ENCODE data around the gene PHKB.

The PHKB gene

GRCh38 chr16:47492036-47492427, 30.9 kb downstream of the PHKB start:
- ATAC-seq = no peak
- no peak for TF ChIP-seq CSDC2 (CRISPR knock-in tag; IDR thresholded peaks at IDR 0.05)
- TF ChIP-seq CREB5 (CRISPR knock-in tag; IDR thresholded peaks at IDR 0.05; ENCODE audit: low read depth) = no peak
- TF ChIP-seq, protein P1, sequence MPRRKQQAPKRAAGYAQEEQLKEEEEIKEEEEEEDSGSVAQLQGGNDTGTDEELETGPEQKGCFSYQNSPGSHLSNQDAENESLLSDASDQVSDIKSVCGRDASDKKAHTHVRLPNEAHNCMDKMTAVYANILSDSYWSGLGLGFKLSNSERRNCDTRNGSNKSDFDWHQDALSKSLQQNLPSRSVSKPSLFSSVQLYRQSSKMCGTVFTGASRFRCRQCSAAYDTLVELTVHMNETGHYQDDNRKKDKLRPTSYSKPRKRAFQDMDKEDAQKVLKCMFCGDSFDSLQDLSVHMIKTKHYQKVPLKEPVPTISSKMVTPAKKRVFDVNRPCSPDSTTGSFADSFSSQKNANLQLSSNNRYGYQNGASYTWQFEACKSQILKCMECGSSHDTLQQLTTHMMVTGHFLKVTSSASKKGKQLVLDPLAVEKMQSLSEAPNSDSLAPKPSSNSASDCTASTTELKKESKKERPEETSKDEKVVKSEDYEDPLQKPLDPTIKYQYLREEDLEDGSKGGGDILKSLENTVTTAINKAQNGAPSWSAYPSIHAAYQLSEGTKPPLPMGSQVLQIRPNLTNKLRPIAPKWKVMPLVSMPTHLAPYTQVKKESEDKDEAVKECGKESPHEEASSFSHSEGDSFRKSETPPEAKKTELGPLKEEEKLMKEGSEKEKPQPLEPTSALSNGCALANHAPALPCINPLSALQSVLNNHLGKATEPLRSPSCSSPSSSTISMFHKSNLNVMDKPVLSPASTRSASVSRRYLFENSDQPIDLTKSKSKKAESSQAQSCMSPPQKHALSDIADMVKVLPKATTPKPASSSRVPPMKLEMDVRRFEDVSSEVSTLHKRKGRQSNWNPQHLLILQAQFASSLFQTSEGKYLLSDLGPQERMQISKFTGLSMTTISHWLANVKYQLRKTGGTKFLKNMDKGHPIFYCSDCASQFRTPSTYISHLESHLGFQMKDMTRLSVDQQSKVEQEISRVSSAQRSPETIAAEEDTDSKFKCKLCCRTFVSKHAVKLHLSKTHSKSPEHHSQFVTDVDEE (CRISPR knock-in tag; IDR thresholded peaks at IDR 0.05) = no peak
- TF ChIP-seq ZNF8 (CRISPR knock-in tag; IDR thresholded peaks at IDR 0.05) = no peak
- no peak for TF ChIP-seq PPARA (CRISPR knock-in tag; IDR thresholded peaks at IDR 0.05; ENCODE audit: borderline replicate concordance)
- no peak for TF ChIP-seq TCF4 (CRISPR knock-in tag; IDR thresholded peaks at IDR 0.05; ENCODE audit: borderline replicate concordance)
- TF ChIP-seq ESRRG (CRISPR knock-in tag; IDR thresholded peaks at IDR 0.05) = no peak
- TF ChIP-seq BACH2 (CRISPR knock-in tag; IDR thresholded peaks at IDR 0.05; ENCODE audit: borderline replicate concordance) = no peak
- TF ChIP-seq RARB (CRISPR knock-in tag; IDR thresholded peaks at IDR 0.05) = no peak
- TF ChIP-seq, protein P2, sequence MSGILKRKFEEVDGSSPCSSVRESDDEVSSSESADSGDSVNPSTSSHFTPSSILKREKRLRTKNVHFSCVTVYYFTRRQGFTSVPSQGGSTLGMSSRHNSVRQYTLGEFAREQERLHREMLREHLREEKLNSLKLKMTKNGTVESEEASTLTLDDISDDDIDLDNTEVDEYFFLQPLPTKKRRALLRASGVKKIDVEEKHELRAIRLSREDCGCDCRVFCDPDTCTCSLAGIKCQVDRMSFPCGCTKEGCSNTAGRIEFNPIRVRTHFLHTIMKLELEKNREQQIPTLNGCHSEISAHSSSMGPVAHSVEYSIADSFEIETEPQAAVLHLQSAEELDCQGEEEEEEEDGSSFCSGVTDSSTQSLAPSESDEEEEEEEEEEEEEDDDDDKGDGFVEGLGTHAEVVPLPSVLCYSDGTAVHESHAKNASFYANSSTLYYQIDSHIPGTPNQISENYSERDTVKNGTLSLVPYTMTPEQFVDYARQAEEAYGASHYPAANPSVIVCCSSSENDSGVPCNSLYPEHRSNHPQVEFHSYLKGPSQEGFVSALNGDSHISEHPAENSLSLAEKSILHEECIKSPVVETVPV (CRISPR knock-in tag; IDR thresholded peaks at IDR 0.05) = no peak
- TF ChIP-seq ZFP30 (CRISPR knock-in tag; IDR thresholded peaks at IDR 0.05) = no peak
- no peak for TF ChIP-seq ARNTL (CRISPR knock-in tag; IDR thresholded peaks at IDR 0.05; ENCODE audit: borderline replicate concordance, low read depth)
- TF ChIP-seq ZNF70 (CRISPR knock-in tag; IDR thresholded peaks at IDR 0.05) = no peak
- no peak for TF ChIP-seq SNAI2 (CRISPR knock-in tag; IDR thresholded peaks at IDR 0.05)
- no peak for TF ChIP-seq ZFP3 (CRISPR knock-in tag; IDR thresholded peaks at IDR 0.05)
- no peak for TF ChIP-seq ZNF565 (CRISPR knock-in tag; conservative IDR thresholded peaks at IDR 0.05; ENCODE audit: low read depth)
- TF ChIP-seq ZC3H10 (CRISPR knock-in tag; IDR thresholded peaks at IDR 0.05) = no peak
- TF ChIP-seq TOX (CRISPR knock-in tag; IDR thresholded peaks at IDR 0.05; ENCODE audit: borderline replicate concordance) = no peak
- no peak for TF ChIP-seq ISL1 (CRISPR knock-in tag; IDR thresholded peaks at IDR 0.05)

DNA sequence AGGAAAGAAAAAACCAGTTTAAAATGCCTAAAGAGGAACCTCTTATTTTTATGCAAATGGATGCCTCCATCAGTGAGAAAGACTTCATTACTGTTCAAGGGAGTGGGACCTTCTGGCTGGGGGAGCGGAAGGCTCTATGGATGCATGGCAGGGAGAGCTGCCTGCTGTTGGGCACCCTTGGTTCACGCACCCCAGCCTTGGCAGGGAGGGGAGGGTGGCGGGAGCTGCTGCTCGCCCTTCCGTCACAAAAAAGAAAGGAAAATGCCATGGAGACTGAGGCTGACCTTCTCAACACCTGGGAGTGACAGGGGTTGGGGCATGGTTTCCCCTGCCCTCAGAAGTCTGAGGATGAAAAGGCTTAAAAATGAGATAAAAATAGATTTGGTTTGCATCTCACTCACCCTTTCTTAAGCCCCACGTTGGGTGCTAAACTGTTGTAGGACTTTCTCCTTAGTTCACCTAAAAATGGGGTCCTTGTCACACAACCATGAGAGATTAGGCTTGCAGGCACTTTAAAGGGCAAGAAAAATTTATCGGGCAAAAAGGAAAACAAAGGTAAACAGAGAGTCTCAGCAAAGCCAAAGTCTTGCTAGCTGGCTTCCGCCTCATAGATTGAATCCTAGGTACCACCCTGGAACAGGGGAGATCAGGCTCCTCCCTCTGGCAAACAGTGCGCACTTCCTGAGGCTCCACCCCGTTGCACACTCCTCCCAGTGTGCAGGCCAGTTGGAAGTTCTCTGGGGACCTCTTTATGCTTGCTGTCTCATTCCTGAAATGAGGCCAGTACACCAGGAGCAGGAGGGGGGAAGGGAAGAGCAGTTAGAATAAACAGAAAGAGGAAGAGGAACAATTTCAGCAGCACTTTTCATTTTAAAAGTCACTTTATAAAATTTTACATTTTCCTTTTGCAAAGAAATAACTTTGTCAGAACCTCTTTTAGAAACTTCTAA, 31.6 kb downstream of the PHKB start:
- TF ChIP-seq CREB5 (CRISPR knock-in tag; IDR thresholded peaks at IDR 0.05; ENCODE audit: low read depth) = no peak
- no peak for TF ChIP-seq ZNF70 (CRISPR knock-in tag; IDR thresholded peaks at IDR 0.05)
- ATAC-seq = no peak

GRCh38 chr16:47493381-47494337, 32.5 kb downstream of the PHKB start:
- no peak for TF ChIP-seq SNAI2 (CRISPR knock-in tag; IDR thresholded peaks at IDR 0.05)
- TF ChIP-seq, protein P1 (CRISPR knock-in tag; IDR thresholded peaks at IDR 0.05) = no peak
- no peak for TF ChIP-seq ZC3H10 (CRISPR knock-in tag; IDR thresholded peaks at IDR 0.05)
- no peak for TF ChIP-seq TCF4 (CRISPR knock-in tag; IDR thresholded peaks at IDR 0.05; ENCODE audit: borderline replicate concordance)
- TF ChIP-seq, protein P2 (CRISPR knock-in tag; IDR thresholded peaks at IDR 0.05) = no peak
- no peak for TF ChIP-seq ISL1 (CRISPR knock-in tag; IDR thresholded peaks at IDR 0.05)
- no peak for TF ChIP-seq ZNF70 (CRISPR knock-in tag; IDR thresholded peaks at IDR 0.05)
- TF ChIP-seq POU6F1 (CRISPR knock-in tag; IDR thresholded peaks at IDR 0.05; ENCODE audit: borderline replicate concordance, low read depth) = no peak
- TF ChIP-seq ESRRG (CRISPR knock-in tag; IDR thresholded peaks at IDR 0.05) = no peak
- ATAC-seq = no peak

Data from SK-N-SH treated with all-trans-retinoic acid at 6 μM for 48 hours (cell line).